Measurements from ENCODE around the gene IFITM2.

DNA sequence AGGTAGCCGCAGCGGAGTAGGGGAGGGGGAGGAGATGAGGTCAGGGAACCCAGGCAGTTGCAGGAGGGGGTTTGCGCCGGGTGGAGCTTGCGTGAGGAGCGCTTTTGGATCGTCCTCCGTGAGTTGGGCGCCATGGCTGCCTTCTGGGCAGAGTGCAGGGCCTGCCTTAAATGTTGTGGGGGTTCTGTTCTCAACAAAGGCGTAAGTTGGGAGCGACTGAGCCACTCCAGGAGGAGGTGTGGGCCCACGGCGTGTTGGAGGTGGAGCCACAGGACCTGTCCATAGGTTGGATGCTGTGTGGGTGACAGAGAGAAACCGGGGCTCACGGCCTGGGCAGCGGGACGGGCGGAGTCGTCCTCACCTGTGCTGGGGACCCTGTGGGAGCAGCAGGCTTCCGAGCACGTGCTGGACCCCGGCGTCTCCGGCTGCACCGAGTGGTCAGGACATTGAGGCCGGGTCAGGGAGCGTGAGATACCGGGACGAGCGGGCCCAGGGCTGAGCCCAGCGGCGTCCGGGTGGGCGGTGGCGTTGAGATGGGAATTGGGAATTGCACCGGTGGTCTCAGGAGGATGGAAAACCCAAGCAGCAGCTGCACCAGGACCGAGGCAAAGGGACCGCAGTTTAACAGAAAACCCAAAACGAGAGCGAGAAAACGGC, 19.7 kb upstream of the IFITM2 start:
- TF ChIP-seq, protein P1, sequence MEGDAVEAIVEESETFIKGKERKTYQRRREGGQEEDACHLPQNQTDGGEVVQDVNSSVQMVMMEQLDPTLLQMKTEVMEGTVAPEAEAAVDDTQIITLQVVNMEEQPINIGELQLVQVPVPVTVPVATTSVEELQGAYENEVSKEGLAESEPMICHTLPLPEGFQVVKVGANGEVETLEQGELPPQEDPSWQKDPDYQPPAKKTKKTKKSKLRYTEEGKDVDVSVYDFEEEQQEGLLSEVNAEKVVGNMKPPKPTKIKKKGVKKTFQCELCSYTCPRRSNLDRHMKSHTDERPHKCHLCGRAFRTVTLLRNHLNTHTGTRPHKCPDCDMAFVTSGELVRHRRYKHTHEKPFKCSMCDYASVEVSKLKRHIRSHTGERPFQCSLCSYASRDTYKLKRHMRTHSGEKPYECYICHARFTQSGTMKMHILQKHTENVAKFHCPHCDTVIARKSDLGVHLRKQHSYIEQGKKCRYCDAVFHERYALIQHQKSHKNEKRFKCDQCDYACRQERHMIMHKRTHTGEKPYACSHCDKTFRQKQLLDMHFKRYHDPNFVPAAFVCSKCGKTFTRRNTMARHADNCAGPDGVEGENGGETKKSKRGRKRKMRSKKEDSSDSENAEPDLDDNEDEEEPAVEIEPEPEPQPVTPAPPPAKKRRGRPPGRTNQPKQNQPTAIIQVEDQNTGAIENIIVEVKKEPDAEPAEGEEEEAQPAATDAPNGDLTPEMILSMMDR (conservative IDR thresholded peaks at IDR 0.05 in 1 of 2, IDR thresholded peaks at IDR 0.05 in 1 of 2; ENCODE audit: low read depth in 1 of 2, low read length in 2 of 2), result no peak
- TF ChIP-seq EZH2 (IDR thresholded peaks at IDR 0.05; ENCODE audit: low read length, missing control alignments), result no peak

All from fibroblast of lung (primary cell).